Gastrocnemius medialis (tissue), 4 donors: ENCODE data around the gene CLPTM1L. TPM values are rescaled to one million over a fixed set of nuclear protein-coding genes. Genes with fewer than 3 reads are reported as not detected.

Source experiments
- ATAC-seq, 2 donors: fragments of 150-250 bp; one replicate each; pipeline ENCODE4 v1.9.1; 2016
- DNase-seq, 2 donors: peaks; one replicate each; pipeline ENCODE4 v3.0.0-alpha.2; 2019
- H3K27ac ChIP-seq, 4 donors: fragments of 200-600 bp; sonication (generic); 1 replicate in 1 of 4; 2 replicates in 3 of 4; pipeline ENCODE4 v1.5.1; 2016 to 2018; ENCODE audit warnings: mild to moderate bottlenecking in 2 of 4, moderate library complexity in 1 of 4
- H3K27me3 ChIP-seq, 3 donors: fragments of 200-600 bp; sonication (generic) in 2 of 3; 1 replicate in 1 of 3; 2 replicates in 2 of 3; pipeline versions ENCODE4 v1.5.1 to v1.6.0; 2016 to 2019; ENCODE audit warnings: mild to moderate bottlenecking in 1 of 3, moderate library complexity in 1 of 3
- H3K36me3 ChIP-seq, 2 donors: fragments of 200-600 bp; sonication (generic) in 1 of 2; one replicate each; pipeline ENCODE4 v1.5.1; 2017 to 2018
- H3K4me1 ChIP-seq, 2 donors: fragments of 200-600 bp; sonication (generic) in 1 of 2; one replicate each; pipeline ENCODE4 v1.5.1; 2016 to 2017; ENCODE audit warnings: mild to moderate bottlenecking in 2 of 2
- H3K4me3 ChIP-seq, 4 donors: fragments of 200-600 bp; sonication (generic) in 3 of 4; 1 replicate in 1 of 4; 2 replicates in 3 of 4; pipeline ENCODE4 v1.5.1; 2016 to 2019; ENCODE audit warnings: mild to moderate bottlenecking in 2 of 4
- H3K9me3 ChIP-seq, 3 donors: fragments of 200-600 bp; sonication (generic) in 2 of 3; 1 replicate in 1 of 3; 2 replicates in 2 of 3; pipeline ENCODE4 v1.5.1; 2016 to 2019
- POLR2A ChIP-seq, 2 donors: fragments of 450-650 bp; IDR thresholded peaks; one replicate each; pipeline ENCODE4 v1.6.1; 2017; ENCODE audit warnings: antibody characterized with exemption in 2 of 2, mild to moderate bottlenecking in 2 of 2, moderate library complexity in 2 of 2
- in situ Hi-C, 4 donors: fragments of 200-750 bp; cut with MboI; loops; one replicate each; pipeline versions ENCODE4 v1.15.0 to v1.8.0; 2017; ENCODE audit warnings: low sequenced_read_pairs in 4 of 4
- intact Hi-C: fragments of 100-400 bp; cut with DNase I; formaldehyde crosslinking; loops from one replicate; pipeline ENCODE4 v1.15.1; 2023; ENCODE audit warnings: low total_unique reads
- microRNA-seq, 2 donors: library from miRNA; unstranded; fragments of <30 nt; microRNA quantifications; one replicate each; pipeline ENCODE4, GENCODE V29; 2016; ENCODE audit warnings: borderline replicate concordance in 2 of 2
- total RNA-seq, 4 donors: library from RNA; depleted of rRNA; stranded (reverse); fragments of >200 nt; gene quantifications; one replicate each; pipeline versions ENCODE4 v1.1.0 to v1.2.3, GENCODE V29; 2016
- TF ChIP-seq, protein P1 (sequence below), 5 experiments: fragments of 450-650 bp in 3 of 5; fragments of 200-600 bp in 2 of 5; sonication (generic) in 2 of 5; IDR thresholded peaks in 4 of 5; conservative IDR thresholded peaks in 1 of 5; 1 replicate in 4 of 5; 2 replicates in 1 of 5; pipeline ENCODE4 v1.5.1; 2016 to 2019; ENCODE audit warnings: antibody characterized with exemption in 5 of 5, mild to moderate bottlenecking in 3 of 5, moderate library complexity in 3 of 5

CLPTM1L gene
- total RNA-seq, 4 donors from 2014 or later: 29.4 to 41.0 (median 36.8) TPM

DNA sequence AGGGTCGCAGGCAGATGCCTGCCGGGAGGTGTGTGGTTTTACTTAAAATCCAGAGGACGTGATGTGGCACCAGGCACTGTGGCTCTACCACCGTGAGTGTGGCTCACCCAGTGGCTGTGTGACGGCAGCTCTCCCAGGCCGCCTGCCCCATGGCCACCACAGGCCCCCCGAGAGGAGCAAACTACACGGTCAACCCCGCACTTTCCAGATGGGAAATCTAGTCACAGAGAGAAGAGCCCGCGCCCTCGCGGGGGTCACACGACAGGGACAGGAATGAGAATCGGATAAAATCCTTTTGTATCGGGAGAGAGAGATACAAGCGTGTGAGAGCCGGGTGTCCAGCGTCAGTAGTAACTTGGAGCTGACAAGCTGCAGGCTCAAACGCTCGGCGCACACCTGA lies 74.5 kb downstream of the CLPTM1L start:
- Histone ChIP-seq H3K4me1 (no peaks in the 10 kb centered on the region), H3K9me3 (no peaks in the 10 kb centered on the region), H3K27me3 (no peaks in the 10 kb centered on the region), H3K27ac (no peak overlapping the region), H3K36me3 (no peaks in the 10 kb centered on the region), H3K4me3 (no peak overlapping the region)
- in situ Hi-C loops: no loop called here
- TF ChIP-seq, protein P1, sequence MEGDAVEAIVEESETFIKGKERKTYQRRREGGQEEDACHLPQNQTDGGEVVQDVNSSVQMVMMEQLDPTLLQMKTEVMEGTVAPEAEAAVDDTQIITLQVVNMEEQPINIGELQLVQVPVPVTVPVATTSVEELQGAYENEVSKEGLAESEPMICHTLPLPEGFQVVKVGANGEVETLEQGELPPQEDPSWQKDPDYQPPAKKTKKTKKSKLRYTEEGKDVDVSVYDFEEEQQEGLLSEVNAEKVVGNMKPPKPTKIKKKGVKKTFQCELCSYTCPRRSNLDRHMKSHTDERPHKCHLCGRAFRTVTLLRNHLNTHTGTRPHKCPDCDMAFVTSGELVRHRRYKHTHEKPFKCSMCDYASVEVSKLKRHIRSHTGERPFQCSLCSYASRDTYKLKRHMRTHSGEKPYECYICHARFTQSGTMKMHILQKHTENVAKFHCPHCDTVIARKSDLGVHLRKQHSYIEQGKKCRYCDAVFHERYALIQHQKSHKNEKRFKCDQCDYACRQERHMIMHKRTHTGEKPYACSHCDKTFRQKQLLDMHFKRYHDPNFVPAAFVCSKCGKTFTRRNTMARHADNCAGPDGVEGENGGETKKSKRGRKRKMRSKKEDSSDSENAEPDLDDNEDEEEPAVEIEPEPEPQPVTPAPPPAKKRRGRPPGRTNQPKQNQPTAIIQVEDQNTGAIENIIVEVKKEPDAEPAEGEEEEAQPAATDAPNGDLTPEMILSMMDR (IDR thresholded peaks at IDR 0.05 in 4 of 5, conservative IDR thresholded peaks at IDR 0.05 in 1 of 5): no peak
- DNase-seq (no peak), ATAC-seq (no peak)
- intact Hi-C loops: no loop called here

DNA sequence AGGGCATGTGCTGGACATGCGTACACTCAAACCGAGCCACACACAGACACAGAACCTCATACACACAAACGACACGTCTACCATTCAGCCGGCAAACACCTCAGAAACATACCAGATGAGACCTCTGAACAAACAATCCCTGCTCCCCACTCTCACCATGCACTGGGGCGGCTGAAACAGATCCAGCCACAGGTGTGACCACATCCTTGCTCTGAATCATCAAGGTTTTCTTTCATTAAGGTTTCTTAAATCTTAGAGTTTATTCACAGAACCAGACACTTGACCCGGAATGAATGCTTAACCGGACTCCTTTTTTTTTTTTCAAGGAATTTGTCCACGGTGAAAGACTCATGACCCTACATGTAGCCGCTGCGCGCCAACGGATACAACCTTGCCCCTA lies 76.2 kb downstream of the CLPTM1L start:
- H3K27ac ChIP-seq: no peak overlapping the region
- H3K9me3 ChIP-seq: no peaks in the 10 kb centered on the region
- in situ Hi-C loops: no loop called here
- no peaks in the 10 kb centered on the region for H3K36me3 ChIP-seq
- no peak for DNase-seq
- H3K4me3 ChIP-seq: no peak overlapping the region
- H3K27me3 ChIP-seq: no peaks in the 10 kb centered on the region
- H3K4me1 ChIP-seq: no peaks in the 10 kb centered on the region
- intact Hi-C loops: no loop called here
- ATAC-seq: no peak
- TF ChIP-seq, protein P1 (IDR thresholded peaks at IDR 0.05 in 4 of 5, conservative IDR thresholded peaks at IDR 0.05 in 1 of 5): no peak
- no peak for TF ChIP-seq POLR2A (IDR thresholded peaks at IDR 0.05)

DNA sequence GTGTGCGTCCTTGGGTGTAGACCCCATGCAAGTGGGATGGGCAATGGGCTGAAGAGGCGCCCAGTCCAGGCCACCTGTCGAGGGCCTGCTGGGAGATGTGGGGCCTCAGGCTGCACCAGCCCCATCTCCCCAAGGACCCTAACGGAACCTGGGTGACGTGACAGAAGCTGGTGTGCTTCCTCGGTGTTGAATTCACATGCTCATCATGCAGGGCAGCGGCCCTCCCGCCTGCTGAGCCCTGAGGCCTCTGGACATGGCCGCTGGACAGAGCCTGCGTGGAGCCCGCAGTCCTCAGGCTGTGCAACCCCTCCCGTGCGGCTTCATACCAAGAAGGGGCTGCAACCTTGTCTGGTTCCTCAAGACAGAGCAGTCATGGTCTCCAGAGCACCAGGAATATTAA lies 76.8 kb downstream of the CLPTM1L start:
- Histone ChIP-seq H3K9me3 (no peaks in the 10 kb centered on the region), H3K27me3 (no peaks in the 10 kb centered on the region), H3K4me3 (no peak overlapping the region), H3K27ac (no peak overlapping the region), H3K4me1 (no peaks in the 10 kb centered on the region), H3K36me3 (no peaks in the 10 kb centered on the region)
- in situ Hi-C loops: no loop called here
- intact Hi-C loops: no loop called here
- TF ChIP-seq, protein P1 (IDR thresholded peaks at IDR 0.05 in 4 of 5, conservative IDR thresholded peaks at IDR 0.05 in 1 of 5): no peak
- no peak for TF ChIP-seq POLR2A (IDR thresholded peaks at IDR 0.05)
- DNase-seq: no peak
- no peak for ATAC-seq

Small RNAs within 50 kb of the gene (microRNA-seq; reads per million reads assigned to microRNA genes)
- gene MIR4457: 0 to 0.85 reads per million in 2 donors

Other genes starting within 250 kb of the CLPTM1L start
- 1 to 10 TPM; 1.6 to 5.3 (median 3.5) TPM for gene SLC12A7, start 233.0 kb downstream of the CLPTM1L start, total RNA-seq
- under 1 TPM in 1 of 4 donors, not detected in 3; 0.05 TPM for gene SLC6A19, start 143.5 kb downstream of the CLPTM1L start, total RNA-seq
- not detected for gene SLC6A18, start 119.7 kb downstream of the CLPTM1L start, total RNA-seq
- gene TERT, start 50.0 kb downstream of the CLPTM1L start, total RNA-seq: not detected
- gene SLC6A3, start 100.3 kb upstream of the CLPTM1L start, total RNA-seq: not detected
- gene LPCAT1, start 178.9 kb upstream of the CLPTM1L start, total RNA-seq: 1 to 10 TPM; 1.4 to 9.2 (median 4.2) TPM